SK-N-SH (cell line): ENCODE results near the gene PRKCA. TPM values are rescaled to one million over a fixed set of nuclear protein-coding genes. Genes with fewer than 3 reads are reported as not detected.

Experiments
- CTCF ChIA-PET: fragments of 300-600, 350-600 bp; formaldehyde crosslinking; extraction: SDS; loops from one replicate; lab custom pipeline; 2021; lab: Yijun Ruan, JAX
- POLR2A ChIA-PET: fragments of 350-600 bp; sonication (Branson Sonifier 250); formaldehyde crosslinking; extraction: SDS; loops from one replicate; lab custom pipeline; 2020; ENCODE audit warnings: antibody characterized with exemption, inconsistent platforms; lab: Yijun Ruan, JAX
- DNase-seq: peaks from one replicate; pipeline ENCODE4 v3.0.0; 2012
- H2AFZ ChIP-seq: fragments of 200-600 bp; sonication (generic); 2 replicates; pipeline ENCODE4 v1.8.1; 2016; ENCODE audit warnings: antibody characterized with exemption, mild to moderate bottlenecking, low read depth
- H3F3A ChIP-seq: fragments of 200-600 bp; sonication (generic); replicated peaks from 2 replicates; pipeline ENCODE3; 2016; ENCODE audit warnings: antibody characterized with exemption, mild to moderate bottlenecking; ENCODE audit not compliant: insufficient read depth
- H3K27ac ChIP-seq, 2 experiments: fragments of 200-500 bp in 1 of 2; fragments of 200-600 bp in 1 of 2; sonication (Bioruptor generic) in 1 of 2; sonication (generic), shearing (Covaris generic) in 1 of 2; 2 replicates each; pipeline versions ENCODE4 v1.5.1 to v1.6.1; 2014 to 2016; ENCODE audit warnings: low read depth in 2 of 2, inconsistent platforms in 1 of 2, low read length in 1 of 2, mild to moderate bottlenecking in 1 of 2, mixed read lengths in 1 of 2
- H3K27me3 ChIP-seq: fragments of 200-600 bp; sonication (generic), shearing (Covaris generic); 2 replicates; pipeline ENCODE4 v1.6.1; 2016; ENCODE audit warnings: mixed run types; ENCODE audit not compliant: insufficient read depth
- H3K36me3 ChIP-seq, 2 experiments: fragments of 200-500 bp in 1 of 2; fragments of 200-600 bp in 1 of 2; sonication (Bioruptor generic) in 1 of 2; sonication (generic) in 1 of 2; replicated peaks in 1 of 2; 2 replicates each; pipeline versions ENCODE3 to v1.5.1; 2014 to 2016; ENCODE audit warnings: low read length in 1 of 2, mild to moderate bottlenecking in 1 of 2; ENCODE audit not compliant: insufficient read depth in 2 of 2, control insufficient read depth in 1 of 2
- H3K4me1 ChIP-seq, 2 experiments: fragments of 200-500 bp in 1 of 2; fragments of 200-600 bp in 1 of 2; sonication (Bioruptor generic) in 1 of 2; sonication (generic), shearing (Covaris generic) in 1 of 2; 2 replicates each; pipeline versions ENCODE4 v1.5.1 to v1.6.1; 2014 to 2016; ENCODE audit warnings: low read depth in 1 of 2, low read length in 1 of 2, mixed run types in 1 of 2; ENCODE audit not compliant: insufficient read depth in 2 of 2, control insufficient read depth in 1 of 2
- H3K4me2 ChIP-seq: fragments of 200-600 bp; sonication (generic), shearing (Covaris generic); 2 replicates; pipeline ENCODE4 v1.6.1; 2017; ENCODE audit warnings: mixed run types
- H3K4me3 ChIP-seq, 2 experiments: fragments of 200-500 bp in 1 of 2; fragments of 200-600 bp in 1 of 2; sonication (Bioruptor generic) in 1 of 2; sonication (generic), shearing (Covaris generic) in 1 of 2; 2 replicates each; pipeline versions ENCODE4 v1.5.1 to v1.8.1; 2014 to 2016; ENCODE audit warnings: low read depth in 2 of 2, inconsistent platforms in 1 of 2, low read length in 1 of 2, mild to moderate bottlenecking in 1 of 2, mixed read lengths in 1 of 2, moderate library complexity in 1 of 2
- H3K79me2 ChIP-seq: fragments of 200-600 bp; sonication (generic); 2 replicates; pipeline ENCODE4 v1.8.1; 2017; ENCODE audit warnings: mild to moderate bottlenecking; ENCODE audit not compliant: insufficient read depth
- H3K9ac ChIP-seq: fragments of 200-600 bp; sonication (generic); 2 replicates; pipeline ENCODE4 v1.6.1; 2017; ENCODE audit warnings: mixed run types
- H3K9me2 ChIP-seq: fragments of 200-600 bp; sonication (generic); 2 replicates; pipeline ENCODE4 v1.6.1; 2017; ENCODE audit warnings: mixed run types
- H3K9me3 ChIP-seq: fragments of 200-600 bp; sonication (generic); 2 replicates; pipeline ENCODE4 v1.6.1; 2017; ENCODE audit warnings: mixed run types, mild to moderate bottlenecking, moderate library complexity
- H4K20me1 ChIP-seq: fragments of 200-600 bp; sonication (generic); 2 replicates; pipeline ENCODE4 v1.6.1; 2017; ENCODE audit warnings: mild to moderate bottlenecking, mixed run types; ENCODE audit not compliant: insufficient read depth
- CHD2 ChIP-seq: fragments of 150-350 bp; IDR thresholded peaks from 2 replicates; pipeline ENCODE4 v1.6.1; 2018; ENCODE audit warnings: low read length; ENCODE audit not compliant: partially characterized antibody
- FOXM1 ChIP-seq: IDR thresholded peaks from 2 replicates; pipeline ENCODE4 v1.4.0; 2012; ENCODE audit warnings: low read depth, mild to moderate bottlenecking
- GATA2 ChIP-seq: sonication (generic); formaldehyde crosslinking; IDR thresholded peaks from 2 replicates; pipeline ENCODE4 v1.5.0; 2020; ENCODE audit warnings: mild to moderate bottlenecking, missing genetic modification reagents
- MAX ChIP-seq: IDR thresholded peaks from 2 replicates; pipeline ENCODE4 v1.4.0; 2012; ENCODE audit warnings: low read depth
- NFIC ChIP-seq: IDR thresholded peaks from 2 replicates; pipeline ENCODE4 v1.4.0; 2012; ENCODE audit warnings: borderline replicate concordance
- PBX3 ChIP-seq: IDR thresholded peaks from 2 replicates; pipeline ENCODE4; 2012
- POLR2AphosphoS5 ChIP-seq: IDR thresholded peaks from 2 replicates; pipeline ENCODE4 v1.6.1; 2012; ENCODE audit warnings: low read depth, low read length
- RXRA ChIP-seq: IDR thresholded peaks from 2 replicates; pipeline ENCODE4 v1.4.0; 2012; ENCODE audit warnings: low read depth, mild to moderate bottlenecking, borderline replicate concordance
- SMC3 ChIP-seq: IDR thresholded peaks from 2 replicates; pipeline ENCODE4 v1.6.1; 2012; ENCODE audit warnings: low read depth, low read length, improper control_type of control experiment
- TAF1 ChIP-seq: IDR thresholded peaks from 2 replicates; pipeline ENCODE4 v1.6.1; 2012; ENCODE audit warnings: low read depth, mild to moderate bottlenecking, low read length, moderate library complexity, borderline replicate concordance
- TCF12 ChIP-seq: IDR thresholded peaks from 2 replicates; pipeline ENCODE4 v1.4.0; 2012
- USF1 ChIP-seq: IDR thresholded peaks from 2 replicates; pipeline ENCODE4 v1.4.0; 2012; ENCODE audit warnings: low read depth, borderline replicate concordance
- WGBS: methylation state at CpG from one replicate; pipeline ENCODE4 v1.1.6; 2017; ENCODE audit warnings: low lambda C conversion rate; 5-methylcytosine and 5-hydroxymethylcytosine counted together
- polyA plus RNA-seq, 3 experiments: library from polyadenylated mRNA; depleted of rRNA; stranded (reverse); fragments of >200 nt; gene quantifications; 2 replicates each; pipeline ENCODE4 v1.2.3, GENCODE V29; 2012
- TF ChIP-seq, protein P1 (sequence below): fragments of 150-350 bp; IDR thresholded peaks from 2 replicates; pipeline ENCODE4 v1.6.1; 2017; ENCODE audit warnings: antibody characterized with exemption, low read length, low read depth, borderline replicate concordance
- TF ChIP-seq, protein P2 (sequence below): IDR thresholded peaks from 2 replicates; pipeline ENCODE4 v1.6.1; 2012; ENCODE audit warnings: mild to moderate bottlenecking, low read depth, low read length, moderate library complexity

The PRKCA gene
- polyA plus RNA-seq, 1 of the 3 experiments (the other 2 are of a cell fraction), result 108 TPM

- TF ChIP-seq RXRA, result no peak
- TF ChIP-seq, protein P1, sequence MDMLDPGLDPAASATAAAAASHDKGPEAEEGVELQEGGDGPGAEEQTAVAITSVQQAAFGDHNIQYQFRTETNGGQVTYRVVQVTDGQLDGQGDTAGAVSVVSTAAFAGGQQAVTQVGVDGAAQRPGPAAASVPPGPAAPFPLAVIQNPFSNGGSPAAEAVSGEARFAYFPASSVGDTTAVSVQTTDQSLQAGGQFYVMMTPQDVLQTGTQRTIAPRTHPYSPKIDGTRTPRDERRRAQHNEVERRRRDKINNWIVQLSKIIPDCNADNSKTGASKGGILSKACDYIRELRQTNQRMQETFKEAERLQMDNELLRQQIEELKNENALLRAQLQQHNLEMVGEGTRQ, result no peak
- no peak for TF ChIP-seq SMC3
- no peak for TF ChIP-seq PBX3
- no peak for TF ChIP-seq GATA2 (CRISPR knock-in tag)
Observed at GRCh38 chr17:66462010-66462409, 159.6 kb downstream of the PRKCA start (continued).

- Histone ChIP-seq H3K36me3 (peaks cover 0 to 7% of the 10 kb centered on the region in 2 experiments), H3F3A (peaks cover 64% of the 10 kb centered on the region), H3K27me3 (no peaks in the 10 kb centered on the region), H3K9me3 (no peaks in the 10 kb centered on the region), H3K4me1 (peaks cover 30 to 87% of the 10 kb centered on the region in 2 experiments), H3K4me2 (no peak overlapping the region), H3K4me3 (no peak overlapping the region), H2AFZ (no peak overlapping the region), H3K27ac (peak overlapping the region in 1 of 2 experiments; percentile 92; a peak in 1 of 4 replicates), H3K9ac (no peak overlapping the region), H3K9me2 (no peaks in the 10 kb centered on the region), H3K79me2 (peaks cover 93% of the 10 kb centered on the region), H4K20me1 (0 out of 2 replicates have a peak, but pooled peaks cover 3% of the 10 kb centered on the region)
- TF ChIP-seq NFIC, result no peak
- POLR2A ChIA-PET, result interaction anchor here (0.6 kb wide), 1 partner anchor 32 kb away, joined by 3 read pairs; no protein-coding TSS in a partner anchor
- CTCF ChIA-PET, result interaction anchor here (1.0 to 1.7 kb wide), 6 partner anchors 12 to 209 kb away, joined by 3 to 5 read pairs (median 3); no protein-coding TSS in a partner anchor
- WGBS, result 77% methylated on average over 3 of the region's 3 CpGs
- no peak for DNase-seq
Observed at GRCh38 chr17:66464921-66465320, 162.5 kb downstream of the PRKCA start.

- ChIA-PET CTCF (interaction anchor here (1.0 to 1.7 kb wide), 10 partner anchors 9 to 210 kb away, joined by 3 to 5 read pairs (median 3); no protein-coding TSS in a partner anchor), POLR2A (interaction anchor here (0.7 kb wide), 1 partner anchor 46 kb away, joined by 3 read pairs; no protein-coding TSS in a partner anchor)
- 94% methylated on average over 1 of the region's 1 CpG for WGBS
- Histone ChIP-seq H3K4me3 (no peak overlapping the region), H3K27me3 (no peaks in the 10 kb centered on the region), H3K79me2 (peaks cover 95% of the 10 kb centered on the region), H3F3A (peaks cover 56% of the 10 kb centered on the region), H3K9me2 (no peaks in the 10 kb centered on the region), H3K9me3 (no peaks in the 10 kb centered on the region), H3K4me1 (peaks cover 28 to 80% of the 10 kb centered on the region in 2 experiments), H3K27ac (peak overlapping the region; percentile 77 to 92; a peak in 3 of 4 replicates), H4K20me1 (0 out of 2 replicates have a peak, but pooled peaks cover 3% of the 10 kb centered on the region), H3K9ac (peak overlapping the region; percentile 55), H2AFZ (no peak overlapping the region), H3K4me2 (peak overlapping the region; percentile 66; the same call in 1 of the 2 replicates), H3K36me3 (peaks cover 0 to 7% of the 10 kb centered on the region in 2 experiments)
- no peak for DNase-seq
- no peak for TF ChIP-seq FOXM1
- no peak for TF ChIP-seq CHD2
- TF ChIP-seq TAF1, result no peak
- no peak; the same call in 1 of the 2 replicates for TF ChIP-seq POLR2AphosphoS5
- no peak for TF ChIP-seq TCF12
- TF ChIP-seq, protein P2, sequence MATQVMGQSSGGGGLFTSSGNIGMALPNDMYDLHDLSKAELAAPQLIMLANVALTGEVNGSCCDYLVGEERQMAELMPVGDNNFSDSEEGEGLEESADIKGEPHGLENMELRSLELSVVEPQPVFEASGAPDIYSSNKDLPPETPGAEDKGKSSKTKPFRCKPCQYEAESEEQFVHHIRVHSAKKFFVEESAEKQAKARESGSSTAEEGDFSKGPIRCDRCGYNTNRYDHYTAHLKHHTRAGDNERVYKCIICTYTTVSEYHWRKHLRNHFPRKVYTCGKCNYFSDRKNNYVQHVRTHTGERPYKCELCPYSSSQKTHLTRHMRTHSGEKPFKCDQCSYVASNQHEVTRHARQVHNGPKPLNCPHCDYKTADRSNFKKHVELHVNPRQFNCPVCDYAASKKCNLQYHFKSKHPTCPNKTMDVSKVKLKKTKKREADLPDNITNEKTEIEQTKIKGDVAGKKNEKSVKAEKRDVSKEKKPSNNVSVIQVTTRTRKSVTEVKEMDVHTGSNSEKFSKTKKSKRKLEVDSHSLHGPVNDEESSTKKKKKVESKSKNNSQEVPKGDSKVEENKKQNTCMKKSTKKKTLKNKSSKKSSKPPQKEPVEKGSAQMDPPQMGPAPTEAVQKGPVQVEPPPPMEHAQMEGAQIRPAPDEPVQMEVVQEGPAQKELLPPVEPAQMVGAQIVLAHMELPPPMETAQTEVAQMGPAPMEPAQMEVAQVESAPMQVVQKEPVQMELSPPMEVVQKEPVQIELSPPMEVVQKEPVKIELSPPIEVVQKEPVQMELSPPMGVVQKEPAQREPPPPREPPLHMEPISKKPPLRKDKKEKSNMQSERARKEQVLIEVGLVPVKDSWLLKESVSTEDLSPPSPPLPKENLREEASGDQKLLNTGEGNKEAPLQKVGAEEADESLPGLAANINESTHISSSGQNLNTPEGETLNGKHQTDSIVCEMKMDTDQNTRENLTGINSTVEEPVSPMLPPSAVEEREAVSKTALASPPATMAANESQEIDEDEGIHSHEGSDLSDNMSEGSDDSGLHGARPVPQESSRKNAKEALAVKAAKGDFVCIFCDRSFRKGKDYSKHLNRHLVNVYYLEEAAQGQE, result no peak
- no peak for TF ChIP-seq PBX3
- no peak for TF ChIP-seq MAX
- TF ChIP-seq USF1, result no peak
Observed at GRCh38 chr17:66465701-66466100, 163.3 kb downstream of the PRKCA start.
